ENCODE measurements around the gene MRS2.
"Not testable (repeated sequence)": the region's sequence is repeated elsewhere in the genome, so short reads cannot be mapped to it uniquely, and the experiment has no call there.

MRS2 gene

GRCh38 chr6:24412294-24412693, 9.6 kb downstream of the MRS2 start:
- DNase-seq (ENCODE audit: extremely low spot score): no peak
- TF ChIP-seq CTBP1 (IDR thresholded peaks at IDR 0.05; ENCODE audit: borderline replicate concordance) (no peak), FOXA1 (IDR thresholded peaks at IDR 0.05) (no peak), SUZ12 (IDR thresholded peaks at IDR 0.05) (no peak), NFRKB (IDR thresholded peaks at IDR 0.05) (no peak), TARDBP (IDR thresholded peaks at IDR 0.05) (no peak), ZNF384 (IDR thresholded peaks at IDR 0.05) (no peak), L3MBTL2 (conservative IDR thresholded peaks at IDR 0.05) (no peak), SP1 (IDR thresholded peaks at IDR 0.05) (no peak), HDGF (IDR thresholded peaks at IDR 0.05; ENCODE audit: borderline replicate concordance) (no peak)
- POLR2A ChIA-PET: no interaction called here
- CTCF ChIA-PET: no interaction called here

DNA sequence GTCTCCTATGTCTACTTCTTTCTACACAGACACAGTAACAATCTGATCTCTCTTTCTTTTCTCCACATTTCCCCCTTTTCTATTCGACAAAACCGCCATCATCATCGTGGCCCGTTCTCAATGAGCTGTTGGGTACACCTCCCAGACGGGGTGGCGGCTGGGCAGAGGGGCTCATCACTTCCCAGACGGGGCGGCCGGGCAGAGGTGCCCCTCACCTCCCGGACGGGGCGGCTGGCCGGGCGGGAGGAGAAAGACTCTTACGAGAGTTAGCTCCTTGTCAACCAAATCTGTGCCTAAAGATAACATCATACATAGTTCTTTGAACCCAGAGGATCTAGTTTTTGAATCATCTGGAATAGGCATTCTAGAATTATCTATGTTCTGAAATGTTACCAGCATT, 11.8 kb downstream of the MRS2 start:
- DNase-seq (ENCODE audit: extremely low spot score); CTCF ChIA-PET; POLR2A ChIA-PET: not testable (repeated sequence)

GRCh38 chr6:24415753-24416152, 13.0 kb downstream of the MRS2 start:
- TF ChIP-seq SP1 (IDR thresholded peaks at IDR 0.05) (no peak), CTBP1 (IDR thresholded peaks at IDR 0.05; ENCODE audit: borderline replicate concordance) (no peak), NFRKB (IDR thresholded peaks at IDR 0.05) (no peak), FOXK2 (IDR thresholded peaks at IDR 0.05) (no peak), BHLHE40 (IDR thresholded peaks at IDR 0.05; ENCODE audit: borderline replicate concordance) (no peak), ZNF384 (IDR thresholded peaks at IDR 0.05) (no peak), LEF1 (IDR thresholded peaks at IDR 0.05; ENCODE audit: borderline replicate concordance) (no peak), L3MBTL2 (conservative IDR thresholded peaks at IDR 0.05) (no peak), ELF4 (IDR thresholded peaks at IDR 0.05) (no peak), ARNT (IDR thresholded peaks at IDR 0.05) (no peak), FOXA1 (IDR thresholded peaks at IDR 0.05) (no peak), HDGF (IDR thresholded peaks at IDR 0.05; ENCODE audit: borderline replicate concordance) (no peak), FOXM1 (IDR thresholded peaks at IDR 0.05; ENCODE audit: borderline replicate concordance) (no peak)
- ChIA-PET CTCF (no interaction called here), POLR2A (no interaction called here)
- no peak for DNase-seq (ENCODE audit: extremely low spot score)

DNA sequence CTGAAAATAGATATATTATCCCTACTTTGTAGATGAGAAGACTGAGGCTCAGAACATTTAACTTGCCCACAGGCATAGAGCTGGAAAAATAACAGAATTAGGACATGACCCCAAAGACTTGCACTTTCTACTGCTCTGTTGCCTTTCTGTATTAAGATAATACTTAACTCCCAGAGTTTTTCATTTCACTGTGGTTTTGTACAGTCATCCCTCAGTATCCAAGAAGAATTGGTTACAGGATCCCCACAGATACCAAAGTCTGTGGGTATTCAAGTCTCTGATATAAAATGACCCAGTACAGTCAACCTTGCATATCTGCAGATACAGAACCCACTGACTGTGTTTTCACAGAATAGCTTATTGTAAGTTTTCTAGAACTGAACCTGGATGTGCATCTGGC, 16.8 kb downstream of the MRS2 start:
- CTCF ChIA-PET: interaction anchor here (0.8 kb wide), 1 partner anchor 11 kb away, joined by 3 read pairs; no protein-coding TSS in a partner anchor
- TF ChIP-seq ZNF384 (IDR thresholded peaks at IDR 0.05): no peak
- TF ChIP-seq HDGF (IDR thresholded peaks at IDR 0.05; ENCODE audit: borderline replicate concordance): no peak
- no peak for TF ChIP-seq TARDBP (IDR thresholded peaks at IDR 0.05)
- TF ChIP-seq FOXM1 (IDR thresholded peaks at IDR 0.05; ENCODE audit: borderline replicate concordance): no peak
- TF ChIP-seq BHLHE40 (IDR thresholded peaks at IDR 0.05; ENCODE audit: borderline replicate concordance): no peak
- TF ChIP-seq L3MBTL2 (conservative IDR thresholded peaks at IDR 0.05): no peak
- no peak for TF ChIP-seq LEF1 (IDR thresholded peaks at IDR 0.05; ENCODE audit: borderline replicate concordance)
- POLR2A ChIA-PET: no interaction called here
- no peak for DNase-seq (ENCODE audit: extremely low spot score)

GRCh38 chr6:24425091-24425490, 22.4 kb downstream of the MRS2 start:
- ChIA-PET CTCF (no interaction called here), POLR2A (no interaction called here)
- TF ChIP-seq FOXK2 (IDR thresholded peaks at IDR 0.05) (no peak), FOXM1 (IDR thresholded peaks at IDR 0.05; ENCODE audit: borderline replicate concordance) (no peak), TARDBP (IDR thresholded peaks at IDR 0.05) (no peak), CTBP1 (IDR thresholded peaks at IDR 0.05; ENCODE audit: borderline replicate concordance) (no peak), HDGF (IDR thresholded peaks at IDR 0.05; ENCODE audit: borderline replicate concordance) (no peak), NFRKB (IDR thresholded peaks at IDR 0.05) (no peak), ZNF384 (IDR thresholded peaks at IDR 0.05) (no peak), SP1 (IDR thresholded peaks at IDR 0.05) (no peak)
- no peak for DNase-seq (ENCODE audit: extremely low spot score)

DNA sequence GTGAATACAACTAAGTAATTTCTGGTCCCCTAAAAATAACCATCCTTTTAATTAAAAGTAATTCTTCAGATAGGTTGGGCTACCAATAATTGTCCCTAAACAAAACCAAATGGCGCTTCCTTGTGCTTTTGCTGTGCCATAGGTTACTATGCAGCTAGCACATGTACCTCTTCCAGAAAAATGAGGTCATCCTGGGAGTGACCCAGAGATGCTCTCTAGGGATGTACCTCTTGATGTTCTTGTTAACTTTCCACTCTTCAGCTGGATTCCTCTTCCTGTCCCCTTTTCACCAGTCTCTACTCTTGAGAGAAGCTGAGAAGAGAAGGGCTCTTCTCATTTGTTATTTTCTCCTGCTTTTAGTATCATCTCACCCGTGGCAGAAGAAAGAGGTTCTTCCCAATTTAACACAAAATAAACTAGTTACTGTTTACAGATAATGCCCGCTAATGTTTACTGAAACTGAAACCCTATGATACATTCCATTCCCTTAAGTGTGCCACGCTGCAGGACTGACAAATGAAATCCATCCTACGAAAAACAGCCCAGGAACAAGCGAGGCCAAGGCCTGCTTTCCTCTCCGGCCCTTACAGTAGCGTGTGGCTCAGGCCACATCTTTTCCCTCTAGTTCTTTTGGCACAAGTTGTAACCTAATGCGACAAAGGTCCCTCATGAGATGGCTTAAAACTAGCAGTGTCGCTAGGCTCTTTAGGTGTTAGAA, 24.2 kb downstream of the MRS2 start:
- TF ChIP-seq NFRKB (IDR thresholded peaks at IDR 0.05) (no peak), HDGF (IDR thresholded peaks at IDR 0.05; ENCODE audit: borderline replicate concordance) (no peak), ARNT (IDR thresholded peaks at IDR 0.05) (no peak), FOXK2 (IDR thresholded peaks at IDR 0.05) (no peak), ELF4 (IDR thresholded peaks at IDR 0.05) (no peak), CTBP1 (IDR thresholded peaks at IDR 0.05; ENCODE audit: borderline replicate concordance) (no peak), FOXA1 (IDR thresholded peaks at IDR 0.05) (no peak), LEF1 (IDR thresholded peaks at IDR 0.05; ENCODE audit: borderline replicate concordance) (no peak), L3MBTL2 (conservative IDR thresholded peaks at IDR 0.05) (no peak), SP1 (IDR thresholded peaks at IDR 0.05) (no peak), ZNF384 (IDR thresholded peaks at IDR 0.05) (no peak), TARDBP (IDR thresholded peaks at IDR 0.05) (no peak), BHLHE40 (IDR thresholded peaks at IDR 0.05; ENCODE audit: borderline replicate concordance) (no peak), SUZ12 (IDR thresholded peaks at IDR 0.05) (no peak), FOXM1 (IDR thresholded peaks at IDR 0.05; ENCODE audit: borderline replicate concordance) (no peak)
- TF ChIP-seq, protein P1, sequence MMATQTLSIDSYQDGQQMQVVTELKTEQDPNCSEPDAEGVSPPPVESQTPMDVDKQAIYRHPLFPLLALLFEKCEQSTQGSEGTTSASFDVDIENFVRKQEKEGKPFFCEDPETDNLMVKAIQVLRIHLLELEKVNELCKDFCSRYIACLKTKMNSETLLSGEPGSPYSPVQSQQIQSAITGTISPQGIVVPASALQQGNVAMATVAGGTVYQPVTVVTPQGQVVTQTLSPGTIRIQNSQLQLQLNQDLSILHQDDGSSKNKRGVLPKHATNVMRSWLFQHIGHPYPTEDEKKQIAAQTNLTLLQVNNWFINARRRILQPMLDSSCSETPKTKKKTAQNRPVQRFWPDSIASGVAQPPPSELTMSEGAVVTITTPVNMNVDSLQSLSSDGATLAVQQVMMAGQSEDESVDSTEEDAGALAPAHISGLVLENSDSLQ (IDR thresholded peaks at IDR 0.05): no peak
- no peak for DNase-seq (ENCODE audit: extremely low spot score)
- POLR2A ChIA-PET: no interaction called here
- CTCF ChIA-PET: no interaction called here

- CTCF ChIA-PET: interaction anchor here (0.6 kb wide), 1 partner anchor 33 kb away, joined by 3 read pairs; no protein-coding TSS in a partner anchor
- TF ChIP-seq, protein P1 (IDR thresholded peaks at IDR 0.05): no peak
- no peak for DNase-seq (ENCODE audit: extremely low spot score)
- POLR2A ChIA-PET: no interaction called here
Measured at GRCh38 chr6:24428615-24429014, 25.9 kb downstream of the MRS2 start.

All from HEK293T (cell line).